Caco-2 (cell line): ENCODE data around the gene CAMTA2. TPM values are rescaled to one million over a fixed set of nuclear protein-coding genes. Genes with fewer than 3 reads are reported as not detected.

Source experiments
- BruUV-seq: library from RNA; stranded (reverse); fragments of 400-500 nt; replicated peaks from 2 replicates; lab custom pipeline; 2021; lab: Mats Ljungman, UMichigan
- CTCF ChIA-PET: fragments of 300-600 bp; sonication (Branson Sonifier 250); formaldehyde crosslinking; loops from one replicate; lab custom pipeline; 2022; ENCODE audit warnings: antibody characterized with exemption; lab: Charles Lee
- POLR2A ChIA-PET: fragments of 300-600 bp; sonication (Branson Sonifier 250); formaldehyde crosslinking; loops from one replicate; lab custom pipeline; 2022; ENCODE audit warnings: antibody characterized with exemption; lab: Charles Lee
- DNase-seq, 2 experiments: peaks; one replicate each; pipeline versions ENCODE4 v3.0.0 to v3.0.0-alpha.2; 2020 to 2022
- H3K27me3 ChIP-seq: replicated peaks from 2 replicates; pipeline ENCODE4 v1.6.0; 2011; ENCODE audit warnings: low read length; ENCODE audit not compliant: control insufficient read depth, insufficient read depth
- H3K36me3 ChIP-seq: 2 replicates; pipeline ENCODE4 v1.5.1; 2011; ENCODE audit warnings: low read length; ENCODE audit not compliant: control insufficient read depth, insufficient read depth
- H3K4me1 ChIP-seq: fragments of 250-450 bp; sonication (Bioruptor Pico); 2 replicates; pipeline ENCODE4 v1.5.1; 2020; ENCODE audit warnings: mild to moderate bottlenecking
- H3K4me3 ChIP-seq: 2 replicates; pipeline ENCODE4 v1.5.1; 2011; ENCODE audit warnings: low read depth, mild to moderate bottlenecking, control low read depth, low read length
- H3K9me3 ChIP-seq: fragments of 250-450 bp; sonication (Bioruptor Pico); 2 replicates; pipeline ENCODE4 v1.5.1; 2020; ENCODE audit warnings: mild to moderate bottlenecking, moderate library complexity
- H3K27ac Mint-ChIP-seq: one replicate; pipeline ENCODE4 v1.8.0; 2022; ENCODE audit warnings: mixed read lengths; ENCODE audit not compliant: unreplicated experiment
- H3K27me3 Mint-ChIP-seq: one replicate; pipeline ENCODE4 v1.8.0; 2022; ENCODE audit warnings: mixed read lengths; ENCODE audit not compliant: insufficient read depth, unreplicated experiment
- H3K36me3 Mint-ChIP-seq: one replicate; pipeline ENCODE4 v1.8.0; 2022; ENCODE audit warnings: mild to moderate bottlenecking, mixed read lengths; ENCODE audit not compliant: insufficient read depth, unreplicated experiment
- H3K4me1 Mint-ChIP-seq: one replicate; pipeline ENCODE4 v1.8.0; 2022; ENCODE audit warnings: low read depth, mixed read lengths; ENCODE audit not compliant: unreplicated experiment
- H3K4me3 Mint-ChIP-seq: one replicate; pipeline ENCODE4 v1.8.0; 2022; ENCODE audit warnings: mild to moderate bottlenecking, moderate library complexity, mixed read lengths; ENCODE audit not compliant: unreplicated experiment
- H3K9me3 Mint-ChIP-seq: one replicate; pipeline ENCODE4 v1.8.0; 2022; ENCODE audit warnings: mixed read lengths; ENCODE audit not compliant: unreplicated experiment
- CTCF ChIP-seq, 2 experiments: fragments of 200-600 bp in 1 of 2; IDR thresholded peaks; 1 replicate in 1 of 2; 2 replicates in 1 of 2; pipeline versions ENCODE4 v1.5.1 to v1.8.0; 2011 to 2022; ENCODE audit warnings: antibody characterized with exemption in 1 of 2, control low read depth in 1 of 2, inconsistent platforms in 1 of 2, low read depth in 1 of 2, low read length in 1 of 2, mild to moderate bottlenecking in 1 of 2, moderate library complexity in 1 of 2; ENCODE audit not compliant: insufficient read depth in 1 of 2, severe bottlenecking in 1 of 2, unreplicated experiment in 1 of 2
- intact Hi-C: fragments of 100-400 bp; cut with micrococcal nuclease; formaldehyde crosslinking; loops from one replicate; pipeline ENCODE4 v1.10.0; 2022; ENCODE audit not compliant: unreplicated experiment
- total RNA-seq: library from RNA; stranded (reverse); gene quantifications from 2 replicates; pipeline ENCODE4 v1.2.3, GENCODE V29; 2022

Gene CAMTA2
- total RNA-seq, 1 experiment from 2014 or later: 18.8 TPM

- Mint-ChIP-seq H3K4me1 (no peaks in the 10 kb centered on the region), H3K9me3 (no peaks in the 10 kb centered on the region), H3K27me3 (no peaks in the 10 kb centered on the region), H3K27ac (peak within 1 kb of the TSS; percentile 57), H3K36me3 (peaks cover 16% of the 10 kb centered on the region), H3K4me3 (peak within 1 kb of the TSS; percentile 84)
- POLR2A ChIA-PET: interaction anchor here (0.6 to 1.2 kb wide), 6 partner anchors 29 to 109 kb away, joined by 3 to 15 read pairs (median 4); partner anchors contain the start of genes RNF167, SLC25A11, SPAG7 and ZFP3
- peak within 1 kb of the TSS; percentile 78 for H3K4me3 ChIP-seq
- no TSS peak for BruUV-seq
- peaks cover 1% of the 10 kb centered on the region; the same call in 1 of the 2 replicates for H3K36me3 ChIP-seq
- DNase-seq: peak; percentile 86 to 89
- H3K9me3 ChIP-seq: no peaks in the 10 kb centered on the region
- TF ChIP-seq CTCF (IDR thresholded peaks at IDR 0.05; ENCODE audit: insufficient read depth in 1 of 2, low read depth in 1 of 2, low read length in 1 of 2, severe bottlenecking in 1 of 2, unreplicated experiment in 1 of 2): no peak
- intact Hi-C loops: no loop called here
- H3K4me1 ChIP-seq: peaks cover 5% of the 10 kb centered on the region
- CTCF ChIA-PET: interaction anchor here (0.6 kb wide), 1 partner anchor 81 kb away, joined by 3 read pairs; the partner anchor contains the start of gene ZFP3
- no peaks in the 10 kb centered on the region for H3K27me3 ChIP-seq
These were observed 10.0 kb upstream of the CAMTA2 start, which contains the start of the genes INCA1 and KIF1C for GRCh38 chr17:4997302-4998026. Gene INCA1, minus strand, starts transcription at chr17:4997522. Its CDS starts 3,085 bp downstream, at chr17:4994437. Gene KIF1C, plus strand, starts transcription at chr17:4997950. Its CDS starts 2,297 bp downstream, at chr17:5000247.

- Mint-ChIP-seq H3K27me3 (no peaks in the 10 kb centered on the region), H3K36me3 (no peaks in the 10 kb centered on the region), H3K9me3 (no peaks in the 10 kb centered on the region), H3K4me3 (no peak overlapping the region), H3K27ac (no peak overlapping the region), H3K4me1 (peaks cover 2% of the 10 kb centered on the region)
- H3K4me3 ChIP-seq: no peak overlapping the region
- H3K27me3 ChIP-seq: no peaks in the 10 kb centered on the region
- H3K4me1 ChIP-seq: no peaks in the 10 kb centered on the region
- POLR2A ChIA-PET: no interaction called here
- DNase-seq: no peak
- no peaks in the 10 kb centered on the region for H3K36me3 ChIP-seq
- H3K9me3 ChIP-seq: no peaks in the 10 kb centered on the region
- intact Hi-C loops: no loop called here
- CTCF ChIA-PET: no interaction called here
- no TSS peak for BruUV-seq
- TF ChIP-seq CTCF (IDR thresholded peaks at IDR 0.05; ENCODE audit: insufficient read depth in 1 of 2, low read depth in 1 of 2, low read length in 1 of 2, severe bottlenecking in 1 of 2, unreplicated experiment in 1 of 2): no peak
These were observed 6.7 kb upstream of the CAMTA2 start for GRCh38 chr17:4994081-4994595.

GRCh38 chr17:4987767-4988567, 492 bp upstream of the CAMTA2 start:
- Histone ChIP-seq H3K27me3 (no peaks in the 10 kb centered on the region), H3K36me3 (no peaks in the 10 kb centered on the region), H3K4me1 (peaks cover 4% of the 10 kb centered on the region; the same call in 1 of the 2 replicates), H3K9me3 (no peaks in the 10 kb centered on the region), H3K4me3 (peak overlapping the region; percentile 60)
- H3K27ac Mint-ChIP-seq: no peak overlapping the region
- POLR2A ChIA-PET: no interaction called here
- no peaks in the 10 kb centered on the region for H3K27me3 Mint-ChIP-seq
- DNase-seq: no peak
- peak overlapping the region; percentile 78 for H3K4me3 Mint-ChIP-seq
- H3K36me3 Mint-ChIP-seq: no peaks in the 10 kb centered on the region
- intact Hi-C loops: no loop called here
- TF ChIP-seq CTCF (IDR thresholded peaks at IDR 0.05; ENCODE audit: insufficient read depth in 1 of 2, low read depth in 1 of 2, low read length in 1 of 2, severe bottlenecking in 1 of 2, unreplicated experiment in 1 of 2): no peak
- TSS peak; percentile 59 for BruUV-seq
- H3K9me3 Mint-ChIP-seq: no peaks in the 10 kb centered on the region
- CTCF ChIA-PET: interaction anchor here (1.0 to 1.5 kb wide), 2 partner anchors 21 to 79 kb away, joined by 3 to 6 read pairs; partner anchors contain the start of gene SPAG7
- peaks cover 9% of the 10 kb centered on the region for H3K4me1 Mint-ChIP-seq
